HCT116 (cell line): ENCODE results near the gene CDK14.

ENCODE experiments used
- SRF ChIP-seq: IDR thresholded peaks from 2 replicates; pipeline ENCODE4 v1.6.1; 2012; ENCODE audit warnings: low read depth
- ZNF274 ChIP-seq: fragments of 200-500 bp; sonication (Bioruptor generic); IDR thresholded peaks from 2 replicates; pipeline ENCODE4 v1.6.1; 2014; ENCODE audit warnings: mild to moderate bottlenecking, low read depth, low read length, inconsistent platforms

DNA sequence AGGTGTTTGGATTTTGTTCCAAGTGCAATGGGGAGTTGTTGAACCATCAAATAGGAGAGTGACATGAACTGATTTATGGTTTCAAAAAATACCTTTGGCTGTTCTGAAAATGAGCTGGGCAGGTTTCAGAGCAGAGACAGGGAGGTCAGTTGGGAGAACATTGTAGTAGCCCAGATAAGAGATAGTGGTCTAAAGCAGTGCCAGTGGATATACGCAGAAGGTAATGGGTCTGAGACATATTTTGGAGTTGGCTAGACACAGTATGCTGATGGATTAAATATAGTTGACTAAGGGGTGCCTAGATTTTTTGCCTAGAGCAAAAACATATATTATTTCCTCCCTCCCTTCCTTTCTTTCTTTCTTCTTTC, 21.3 kb upstream of the CDK14 start:
- no peak for TF ChIP-seq ZNF274
- TF ChIP-seq SRF, result no peak
